ENCODE measurements around the gene FILIP1L. TPM values are rescaled to one million over a fixed set of nuclear protein-coding genes. Genes with fewer than 3 reads are reported as not detected.
A peak's percentile ranks its signal among the peaks of the same experiment; 100 is the strongest.

Gene FILIP1L
- total RNA-seq, 1 experiment from 2014 or later = 15.5 TPM

- peak overlapping the region; percentile 18 for H3K27ac Mint-ChIP-seq (ENCODE audit: unreplicated experiment)
- intact Hi-C loops (cut with micrococcal nuclease; ENCODE audit: unreplicated experiment) = loop anchor here (5.0 kb wide), 1 partner anchor 65 kb away; no protein-coding TSS in a partner anchor
- TF ChIP-seq CTCF (IDR thresholded peaks at IDR 0.05; ENCODE audit: insufficient read depth in 1 of 2, low read depth in 1 of 2, low read length in 1 of 2, severe bottlenecking in 1 of 2, unreplicated experiment in 1 of 2) = no peak
- BruUV-seq (replicated peaks) = no TSS peak
- no peak for DNase-seq
- H3K36me3 Mint-ChIP-seq (ENCODE audit: insufficient read depth, unreplicated experiment) = no peaks in the 10 kb centered on the region
- Histone ChIP-seq H3K4me3 (ENCODE audit: low read depth, low read length) (no peak overlapping the region), H3K27me3 (replicated peaks; ENCODE audit: control insufficient read depth, insufficient read depth, low read length) (no peaks in the 10 kb centered on the region), H3K4me1 (peaks cover 18% of the 10 kb centered on the region), H3K9me3 (no peaks in the 10 kb centered on the region), H3K36me3 (ENCODE audit: control insufficient read depth, insufficient read depth, low read length) (no peaks in the 10 kb centered on the region)
- no peaks in the 10 kb centered on the region for H3K27me3 Mint-ChIP-seq (ENCODE audit: insufficient read depth, unreplicated experiment)
- POLR2A ChIA-PET = no interaction called here
- H3K4me1 Mint-ChIP-seq (ENCODE audit: low read depth, unreplicated experiment) = peaks cover 42% of the 10 kb centered on the region
- CTCF ChIA-PET = no interaction called here
- H3K9me3 Mint-ChIP-seq (ENCODE audit: unreplicated experiment) = peaks cover 18% of the 10 kb centered on the region
- H3K4me3 Mint-ChIP-seq (ENCODE audit: unreplicated experiment) = no peak overlapping the region
These were observed 146.5 kb downstream of the FILIP1L start for GRCh38 chr3:99967796-99968195.

GRCh38 chr3:99966662-99967416 lies 147.5 kb downstream of the FILIP1L start:
- Mint-ChIP-seq H3K9me3 (ENCODE audit: unreplicated experiment) (peaks cover 18% of the 10 kb centered on the region), H3K27ac (ENCODE audit: unreplicated experiment) (no peak overlapping the region), H3K36me3 (ENCODE audit: insufficient read depth, unreplicated experiment) (no peaks in the 10 kb centered on the region), H3K4me1 (ENCODE audit: low read depth, unreplicated experiment) (peaks cover 46% of the 10 kb centered on the region), H3K27me3 (ENCODE audit: insufficient read depth, unreplicated experiment) (no peaks in the 10 kb centered on the region), H3K4me3 (ENCODE audit: unreplicated experiment) (no peak overlapping the region)
- BruUV-seq (replicated peaks) = no TSS peak
- TF ChIP-seq CTCF (IDR thresholded peaks at IDR 0.05; ENCODE audit: insufficient read depth in 1 of 2, low read depth in 1 of 2, low read length in 1 of 2, severe bottlenecking in 1 of 2, unreplicated experiment in 1 of 2) = no peak
- no peaks in the 10 kb centered on the region for H3K36me3 ChIP-seq (ENCODE audit: control insufficient read depth, insufficient read depth, low read length)
- no peaks in the 10 kb centered on the region for H3K27me3 ChIP-seq (replicated peaks; ENCODE audit: control insufficient read depth, insufficient read depth, low read length)
- POLR2A ChIA-PET = no interaction called here
- CTCF ChIA-PET = no interaction called here
- intact Hi-C loops (cut with micrococcal nuclease; ENCODE audit: unreplicated experiment) = loop anchor here (5.0 kb wide), 1 partner anchor 65 kb away; no protein-coding TSS in a partner anchor
- no peak for DNase-seq
- H3K4me3 ChIP-seq (ENCODE audit: low read depth, low read length) = no peak overlapping the region
- peaks cover 18% of the 10 kb centered on the region for H3K4me1 ChIP-seq
- no peaks in the 10 kb centered on the region for H3K9me3 ChIP-seq

GRCh38 chr3:99965681-99966408 lies 148.5 kb downstream of the FILIP1L start:
- Histone ChIP-seq H3K4me3 (ENCODE audit: low read depth, low read length) (no peak overlapping the region), H3K9me3 (no peaks in the 10 kb centered on the region), H3K4me1 (peaks cover 18% of the 10 kb centered on the region), H3K27me3 (replicated peaks; ENCODE audit: control insufficient read depth, insufficient read depth, low read length) (no peaks in the 10 kb centered on the region), H3K36me3 (ENCODE audit: control insufficient read depth, insufficient read depth, low read length) (no peaks in the 10 kb centered on the region)
- intact Hi-C loops (cut with micrococcal nuclease; ENCODE audit: unreplicated experiment) = loop anchor here (5.0 kb wide), 1 partner anchor 66 kb away; no protein-coding TSS in a partner anchor
- peaks cover 49% of the 10 kb centered on the region for H3K4me1 Mint-ChIP-seq (ENCODE audit: low read depth, unreplicated experiment)
- H3K27me3 Mint-ChIP-seq (ENCODE audit: insufficient read depth, unreplicated experiment) = no peaks in the 10 kb centered on the region
- peaks cover 18% of the 10 kb centered on the region for H3K9me3 Mint-ChIP-seq (ENCODE audit: unreplicated experiment)
- DNase-seq = no peak
- no peaks in the 10 kb centered on the region for H3K36me3 Mint-ChIP-seq (ENCODE audit: insufficient read depth, unreplicated experiment)
- CTCF ChIA-PET = no interaction called here
- no TSS peak for BruUV-seq (replicated peaks)
- H3K4me3 Mint-ChIP-seq (ENCODE audit: unreplicated experiment) = no peak overlapping the region
- TF ChIP-seq CTCF (IDR thresholded peaks at IDR 0.05; ENCODE audit: insufficient read depth in 1 of 2, low read depth in 1 of 2, low read length in 1 of 2, severe bottlenecking in 1 of 2, unreplicated experiment in 1 of 2) = no peak
- POLR2A ChIA-PET = no interaction called here
- peak overlapping the region; percentile 8 for H3K27ac Mint-ChIP-seq (ENCODE audit: unreplicated experiment)
